ENCODE results near the gene FBF1.

GRCh38 chr17:75875940-75876189 lies 65.0 kb downstream of the FBF1 start:
- TF ChIP-seq CTCF (IDR thresholded peaks at IDR 0.05 in 8 of 11, conservative IDR thresholded peaks at IDR 0.05 in 3 of 11) (peak in 1 of 11 experiments; percentile 3), POLR2A (IDR thresholded peaks at IDR 0.05) (no peak)
